ENCODE measurements around the gene ZNF804A. TPM values are rescaled to one million over a fixed set of nuclear protein-coding genes. Genes with fewer than 3 reads are reported as not detected.

Gene ZNF804A
- total RNA-seq, 1 donor from 2014 or later: 23.1 TPM

- Mint-ChIP-seq H3K27ac (ENCODE audit: unreplicated experiment) (no peak overlapping the region), H3K36me3 (ENCODE audit: unreplicated experiment) (peaks cover 11% of the 10 kb centered on the region), H3K4me1 (ENCODE audit: low read depth, unreplicated experiment) (peaks cover 2% of the 10 kb centered on the region), H3K9me3 (ENCODE audit: unreplicated experiment) (no peaks in the 10 kb centered on the region), H3K27me3 (ENCODE audit: unreplicated experiment) (no peaks in the 10 kb centered on the region), H3K4me3 (ENCODE audit: unreplicated experiment) (no peak overlapping the region)
- TF ChIP-seq, protein P1, sequence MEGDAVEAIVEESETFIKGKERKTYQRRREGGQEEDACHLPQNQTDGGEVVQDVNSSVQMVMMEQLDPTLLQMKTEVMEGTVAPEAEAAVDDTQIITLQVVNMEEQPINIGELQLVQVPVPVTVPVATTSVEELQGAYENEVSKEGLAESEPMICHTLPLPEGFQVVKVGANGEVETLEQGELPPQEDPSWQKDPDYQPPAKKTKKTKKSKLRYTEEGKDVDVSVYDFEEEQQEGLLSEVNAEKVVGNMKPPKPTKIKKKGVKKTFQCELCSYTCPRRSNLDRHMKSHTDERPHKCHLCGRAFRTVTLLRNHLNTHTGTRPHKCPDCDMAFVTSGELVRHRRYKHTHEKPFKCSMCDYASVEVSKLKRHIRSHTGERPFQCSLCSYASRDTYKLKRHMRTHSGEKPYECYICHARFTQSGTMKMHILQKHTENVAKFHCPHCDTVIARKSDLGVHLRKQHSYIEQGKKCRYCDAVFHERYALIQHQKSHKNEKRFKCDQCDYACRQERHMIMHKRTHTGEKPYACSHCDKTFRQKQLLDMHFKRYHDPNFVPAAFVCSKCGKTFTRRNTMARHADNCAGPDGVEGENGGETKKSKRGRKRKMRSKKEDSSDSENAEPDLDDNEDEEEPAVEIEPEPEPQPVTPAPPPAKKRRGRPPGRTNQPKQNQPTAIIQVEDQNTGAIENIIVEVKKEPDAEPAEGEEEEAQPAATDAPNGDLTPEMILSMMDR (IDR thresholded peaks at IDR 0.05; ENCODE audit: partially characterized antibody, unreplicated experiment): no peak
- no peak for DNase-seq
Measured at GRCh38 chr2:184890311-184890710, 292.0 kb downstream of the ZNF804A start.

DNA sequence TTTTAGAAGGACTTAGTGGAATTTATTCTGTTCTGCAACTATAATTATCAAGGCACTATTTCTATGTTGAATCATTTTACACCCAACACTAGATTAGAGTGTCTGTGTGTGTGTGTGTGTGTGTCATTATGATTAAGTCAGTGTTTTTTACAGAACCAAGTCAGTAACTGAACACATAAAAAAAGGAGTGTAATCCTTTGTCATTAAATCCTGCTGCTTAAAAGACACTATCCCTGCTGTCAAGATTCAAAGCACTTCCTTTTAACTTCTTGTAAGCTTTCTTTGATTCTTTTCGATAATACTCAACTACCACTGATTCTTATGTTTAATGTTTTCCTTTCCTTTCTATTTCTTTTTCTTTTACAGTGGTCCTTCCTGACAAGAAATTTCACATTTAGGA is 306.7 kb downstream of the ZNF804A start:
- TF ChIP-seq, protein P1 (IDR thresholded peaks at IDR 0.05; ENCODE audit: partially characterized antibody, unreplicated experiment): no peak
- H3K27ac Mint-ChIP-seq (ENCODE audit: unreplicated experiment): no peak overlapping the region
- no peak overlapping the region for H3K4me3 Mint-ChIP-seq (ENCODE audit: unreplicated experiment)
- peaks cover 6% of the 10 kb centered on the region for H3K4me1 Mint-ChIP-seq (ENCODE audit: low read depth, unreplicated experiment)
- DNase-seq: no peak
- H3K36me3 Mint-ChIP-seq (ENCODE audit: unreplicated experiment): no peaks in the 10 kb centered on the region
- no peaks in the 10 kb centered on the region for H3K27me3 Mint-ChIP-seq (ENCODE audit: unreplicated experiment)
- no peaks in the 10 kb centered on the region for H3K9me3 Mint-ChIP-seq (ENCODE audit: unreplicated experiment)

GRCh38 chr2:184906160-184906559 is 307.8 kb downstream of the ZNF804A start:
- no peak overlapping the region for H3K27ac Mint-ChIP-seq (ENCODE audit: unreplicated experiment)
- no peak overlapping the region for H3K4me3 Mint-ChIP-seq (ENCODE audit: unreplicated experiment)
- H3K4me1 Mint-ChIP-seq (ENCODE audit: low read depth, unreplicated experiment): peaks cover 3% of the 10 kb centered on the region
- H3K27me3 Mint-ChIP-seq (ENCODE audit: unreplicated experiment): no peaks in the 10 kb centered on the region
- H3K36me3 Mint-ChIP-seq (ENCODE audit: unreplicated experiment): no peaks in the 10 kb centered on the region
- H3K9me3 Mint-ChIP-seq (ENCODE audit: unreplicated experiment): no peaks in the 10 kb centered on the region
- DNase-seq: no peak
- TF ChIP-seq, protein P1 (IDR thresholded peaks at IDR 0.05; ENCODE audit: partially characterized antibody, unreplicated experiment): no peak

GRCh38 chr2:184906709-184907108 is 308.4 kb downstream of the ZNF804A start:
- H3K36me3 Mint-ChIP-seq (ENCODE audit: unreplicated experiment): no peaks in the 10 kb centered on the region
- no peak overlapping the region for H3K4me3 Mint-ChIP-seq (ENCODE audit: unreplicated experiment)
- no peak overlapping the region for H3K27ac Mint-ChIP-seq (ENCODE audit: unreplicated experiment)
- TF ChIP-seq, protein P1 (IDR thresholded peaks at IDR 0.05; ENCODE audit: partially characterized antibody, unreplicated experiment): no peak
- no peaks in the 10 kb centered on the region for H3K9me3 Mint-ChIP-seq (ENCODE audit: unreplicated experiment)
- DNase-seq: no peak
- peaks cover 3% of the 10 kb centered on the region for H3K4me1 Mint-ChIP-seq (ENCODE audit: low read depth, unreplicated experiment)
- H3K27me3 Mint-ChIP-seq (ENCODE audit: unreplicated experiment): no peaks in the 10 kb centered on the region

- TF ChIP-seq, protein P1 (IDR thresholded peaks at IDR 0.05; ENCODE audit: partially characterized antibody, unreplicated experiment): no peak
- no peak for DNase-seq
- Mint-ChIP-seq H3K27ac (ENCODE audit: unreplicated experiment) (no peak overlapping the region), H3K4me3 (ENCODE audit: unreplicated experiment) (no peak overlapping the region), H3K9me3 (ENCODE audit: unreplicated experiment) (no peaks in the 10 kb centered on the region), H3K4me1 (ENCODE audit: low read depth, unreplicated experiment) (peaks cover 3% of the 10 kb centered on the region), H3K27me3 (ENCODE audit: unreplicated experiment) (no peaks in the 10 kb centered on the region), H3K36me3 (ENCODE audit: unreplicated experiment) (no peaks in the 10 kb centered on the region)
Measured at GRCh38 chr2:184908966-184909365, 310.6 kb downstream of the ZNF804A start.

Data from glutamatergic neuron (in vitro differentiated cells).